Breast epithelium (tissue), 4 donors: ENCODE data around the gene RNF4. TPM values are rescaled to one million over a fixed set of nuclear protein-coding genes. Genes with fewer than 3 reads are reported as not detected.

Source experiments
- DNase-seq, 2 donors: peaks; one replicate each; pipeline ENCODE4 v3.0.0-alpha.2; 2019; ENCODE audit warnings: low spot score in 2 of 2
- H3K27ac ChIP-seq, 2 donors: fragments of 200-600 bp; sonication (generic) in 1 of 2; one replicate each; pipeline ENCODE4 v1.5.1; 2016 to 2019; ENCODE audit warnings: mild to moderate bottlenecking in 1 of 2
- H3K27me3 ChIP-seq, 2 donors: fragments of 200-600 bp; sonication (generic) in 1 of 2; one replicate each; pipeline versions ENCODE4 v1.5.1 to v1.6.0; 2017 to 2019; ENCODE audit warnings: control low read depth in 1 of 2, mild to moderate bottlenecking in 1 of 2
- H3K36me3 ChIP-seq: fragments of 200-600 bp; one replicate; pipeline ENCODE4 v1.5.1; 2019
- H3K4me1 ChIP-seq, 2 donors: fragments of 200-600 bp; sonication (generic); one replicate each; pipeline ENCODE4 v1.5.1; 2016 to 2019; ENCODE audit warnings: control low read depth in 1 of 2
- H3K4me3 ChIP-seq, 3 donors: fragments of 200-600 bp; sonication (generic); 1 replicate in 2 of 3; 2 replicates in 1 of 3; pipeline ENCODE4 v1.5.1; 2016 to 2019; ENCODE audit warnings: mild to moderate bottlenecking in 3 of 3, moderate library complexity in 2 of 3
- H3K9me3 ChIP-seq, 2 donors: fragments of 200-600 bp; sonication (generic) in 1 of 2; one replicate each; pipeline ENCODE4 v1.5.1; 2016 to 2019; ENCODE audit warnings: control low read depth in 1 of 2
- POLR2A ChIP-seq: fragments of 450-650 bp; IDR thresholded peaks from one replicate; pipeline ENCODE4 v1.6.1; 2016; ENCODE audit warnings: antibody characterized with exemption, mild to moderate bottlenecking, moderate library complexity
- POLR2AphosphoS5 ChIP-seq, 3 donors: sonication (generic); formaldehyde crosslinking; IDR thresholded peaks; one replicate each; pipeline ENCODE4 v1.6.1; 2017; ENCODE audit warnings: antibody characterized with exemption in 3 of 3
- intact Hi-C: fragments of 100-400 bp; cut with DNase I; formaldehyde crosslinking; loops from one replicate; pipeline ENCODE4 v1.15.1; 2023; ENCODE audit warnings: low total_unique reads
- total RNA-seq, 3 donors: library from RNA; depleted of rRNA; stranded (reverse); fragments of >200 nt; gene quantifications; one replicate each; pipeline ENCODE4 v1.1.0, GENCODE V29; 2016
- TF ChIP-seq, protein P1 (sequence below), 3 donors: fragments of 450-650 bp; IDR thresholded peaks; one replicate each; pipeline ENCODE4 v1.5.1; 2016 to 2017; ENCODE audit warnings: antibody characterized with exemption in 3 of 3, mild to moderate bottlenecking in 3 of 3, moderate library complexity in 3 of 3

The RNF4 gene
- total RNA-seq, 3 donors from 2014 or later: 35.7 to 52.7 (median 40.8) TPM

DNA sequence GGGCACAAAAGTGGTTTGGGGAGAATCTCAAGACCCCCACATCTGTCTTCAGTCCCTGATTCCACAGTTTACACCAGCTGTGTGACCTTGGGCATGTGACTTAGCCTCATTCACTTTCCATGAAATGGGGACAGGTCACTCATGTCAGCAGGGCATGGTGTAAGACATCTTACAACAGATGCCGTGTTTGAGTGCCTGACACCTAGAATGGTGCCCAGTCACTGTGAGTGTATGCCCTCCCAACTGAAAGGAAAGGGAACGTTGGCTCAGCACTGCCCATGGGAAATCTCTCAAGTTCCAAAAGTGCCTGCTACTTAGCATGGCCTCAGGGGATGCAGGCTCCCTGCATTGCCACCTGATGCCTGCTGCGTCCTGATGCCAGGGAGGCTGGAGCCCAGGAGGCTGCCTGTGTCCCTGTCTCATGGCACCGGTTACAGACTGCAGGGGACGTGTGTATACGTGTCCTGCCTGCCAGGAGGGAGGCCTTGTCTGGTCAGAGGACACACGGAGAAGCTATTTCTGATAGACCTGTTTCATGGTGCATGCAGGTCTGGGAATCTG, 32.2 kb downstream of the RNF4 start:
- Histone ChIP-seq H3K9me3 (no peaks in the 10 kb centered on the region), H3K4me3 (no peak overlapping the region), H3K4me1 (no peaks in the 10 kb centered on the region), H3K36me3 (no peaks in the 10 kb centered on the region), H3K27me3 (no peaks in the 10 kb centered on the region), H3K27ac (no peak overlapping the region)
- DNase-seq: no peak
- TF ChIP-seq, protein P1, sequence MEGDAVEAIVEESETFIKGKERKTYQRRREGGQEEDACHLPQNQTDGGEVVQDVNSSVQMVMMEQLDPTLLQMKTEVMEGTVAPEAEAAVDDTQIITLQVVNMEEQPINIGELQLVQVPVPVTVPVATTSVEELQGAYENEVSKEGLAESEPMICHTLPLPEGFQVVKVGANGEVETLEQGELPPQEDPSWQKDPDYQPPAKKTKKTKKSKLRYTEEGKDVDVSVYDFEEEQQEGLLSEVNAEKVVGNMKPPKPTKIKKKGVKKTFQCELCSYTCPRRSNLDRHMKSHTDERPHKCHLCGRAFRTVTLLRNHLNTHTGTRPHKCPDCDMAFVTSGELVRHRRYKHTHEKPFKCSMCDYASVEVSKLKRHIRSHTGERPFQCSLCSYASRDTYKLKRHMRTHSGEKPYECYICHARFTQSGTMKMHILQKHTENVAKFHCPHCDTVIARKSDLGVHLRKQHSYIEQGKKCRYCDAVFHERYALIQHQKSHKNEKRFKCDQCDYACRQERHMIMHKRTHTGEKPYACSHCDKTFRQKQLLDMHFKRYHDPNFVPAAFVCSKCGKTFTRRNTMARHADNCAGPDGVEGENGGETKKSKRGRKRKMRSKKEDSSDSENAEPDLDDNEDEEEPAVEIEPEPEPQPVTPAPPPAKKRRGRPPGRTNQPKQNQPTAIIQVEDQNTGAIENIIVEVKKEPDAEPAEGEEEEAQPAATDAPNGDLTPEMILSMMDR (IDR thresholded peaks at IDR 0.05): no peak
- TF ChIP-seq POLR2A: no peak
- no peak for TF ChIP-seq POLR2AphosphoS5 (IDR thresholded peaks at IDR 0.05)
- intact Hi-C loops: no loop called here

DNA sequence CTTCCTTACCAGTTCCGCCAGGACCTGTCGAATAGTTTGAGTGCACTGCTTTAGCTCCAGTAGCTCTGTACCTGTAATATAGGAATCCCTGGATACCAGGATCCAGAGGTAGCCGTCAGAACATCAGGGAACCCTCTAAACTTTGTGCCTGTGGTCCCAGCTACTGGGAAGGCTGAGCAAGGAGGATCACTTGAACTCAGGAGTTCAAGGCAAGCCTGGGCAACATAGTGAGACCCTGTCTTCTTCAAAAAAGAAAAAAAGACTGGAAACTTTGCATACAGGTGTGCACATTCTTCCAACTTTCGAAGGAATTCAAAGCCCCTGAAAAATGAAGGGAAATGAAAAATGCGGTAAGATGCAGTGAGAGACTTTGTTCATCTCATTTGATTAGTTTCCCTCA, 34.9 kb downstream of the RNF4 start:
- H3K4me1 ChIP-seq: no peaks in the 10 kb centered on the region
- no peak overlapping the region for H3K4me3 ChIP-seq
- TF ChIP-seq POLR2A (no peak), POLR2AphosphoS5 (IDR thresholded peaks at IDR 0.05) (no peak)
- TF ChIP-seq, protein P1 (IDR thresholded peaks at IDR 0.05): no peak
- H3K27ac ChIP-seq: no peak overlapping the region
- no peaks in the 10 kb centered on the region for H3K36me3 ChIP-seq
- DNase-seq: no peak
- no peaks in the 10 kb centered on the region for H3K27me3 ChIP-seq
- intact Hi-C loops: no loop called here
- H3K9me3 ChIP-seq: no peaks in the 10 kb centered on the region

DNA sequence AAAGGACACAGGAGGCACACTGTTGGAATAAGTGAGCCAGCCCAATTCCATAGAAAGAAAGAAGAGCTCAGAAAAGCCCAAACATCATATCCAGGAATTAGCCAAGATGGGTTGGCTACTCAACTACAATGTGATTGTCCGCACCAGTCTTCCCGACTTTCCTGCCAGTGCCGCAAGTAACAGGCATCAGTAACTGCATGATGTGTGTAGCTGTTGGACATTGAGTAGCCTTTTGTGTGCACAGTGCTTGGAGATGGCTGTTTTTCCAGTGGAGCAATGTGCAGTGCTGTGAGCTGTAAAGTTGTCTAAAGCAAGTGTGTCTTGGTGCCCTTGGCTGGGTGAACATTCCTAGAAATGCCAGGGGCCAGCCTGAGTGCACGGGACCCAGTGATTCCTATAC, 38.4 kb downstream of the RNF4 start:
- Histone ChIP-seq H3K27ac (no peak overlapping the region), H3K9me3 (no peaks in the 10 kb centered on the region), H3K4me3 (no peak overlapping the region), H3K4me1 (no peaks in the 10 kb centered on the region), H3K27me3 (no peaks in the 10 kb centered on the region), H3K36me3 (no peaks in the 10 kb centered on the region)
- intact Hi-C loops: no loop called here
- DNase-seq: no peak
- TF ChIP-seq POLR2AphosphoS5 (IDR thresholded peaks at IDR 0.05) (no peak), POLR2A (no peak)
- TF ChIP-seq, protein P1 (IDR thresholded peaks at IDR 0.05): no peak

DNA sequence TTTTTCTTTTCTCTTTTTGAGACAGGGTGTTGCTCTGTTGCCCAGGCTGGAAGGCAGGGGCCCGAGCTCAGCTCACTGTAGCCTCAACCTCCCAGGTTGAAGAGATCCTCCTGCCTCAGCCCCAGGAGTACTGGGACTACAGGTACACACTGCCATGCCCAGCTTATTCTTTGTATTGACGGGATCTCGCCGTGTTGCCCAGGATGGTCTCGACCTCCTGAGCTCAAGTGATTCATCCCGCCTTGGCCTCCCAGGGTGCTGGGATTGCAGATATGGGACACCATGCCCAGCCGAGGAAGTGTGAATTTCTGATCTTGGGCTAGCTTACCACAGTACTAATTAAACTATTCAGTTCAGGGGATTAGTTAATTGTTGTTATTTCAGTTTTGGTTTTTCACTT, 38.9 kb downstream of the RNF4 start:
- H3K4me3 ChIP-seq: no peak overlapping the region
- H3K27ac ChIP-seq: no peak overlapping the region
- no peaks in the 10 kb centered on the region for H3K9me3 ChIP-seq
- no peak for TF ChIP-seq POLR2AphosphoS5 (IDR thresholded peaks at IDR 0.05)
- no peaks in the 10 kb centered on the region for H3K4me1 ChIP-seq
- no peaks in the 10 kb centered on the region for H3K27me3 ChIP-seq
- intact Hi-C loops: no loop called here
- H3K36me3 ChIP-seq: peaks cover 5% of the 10 kb centered on the region
- no peak for DNase-seq

DNA sequence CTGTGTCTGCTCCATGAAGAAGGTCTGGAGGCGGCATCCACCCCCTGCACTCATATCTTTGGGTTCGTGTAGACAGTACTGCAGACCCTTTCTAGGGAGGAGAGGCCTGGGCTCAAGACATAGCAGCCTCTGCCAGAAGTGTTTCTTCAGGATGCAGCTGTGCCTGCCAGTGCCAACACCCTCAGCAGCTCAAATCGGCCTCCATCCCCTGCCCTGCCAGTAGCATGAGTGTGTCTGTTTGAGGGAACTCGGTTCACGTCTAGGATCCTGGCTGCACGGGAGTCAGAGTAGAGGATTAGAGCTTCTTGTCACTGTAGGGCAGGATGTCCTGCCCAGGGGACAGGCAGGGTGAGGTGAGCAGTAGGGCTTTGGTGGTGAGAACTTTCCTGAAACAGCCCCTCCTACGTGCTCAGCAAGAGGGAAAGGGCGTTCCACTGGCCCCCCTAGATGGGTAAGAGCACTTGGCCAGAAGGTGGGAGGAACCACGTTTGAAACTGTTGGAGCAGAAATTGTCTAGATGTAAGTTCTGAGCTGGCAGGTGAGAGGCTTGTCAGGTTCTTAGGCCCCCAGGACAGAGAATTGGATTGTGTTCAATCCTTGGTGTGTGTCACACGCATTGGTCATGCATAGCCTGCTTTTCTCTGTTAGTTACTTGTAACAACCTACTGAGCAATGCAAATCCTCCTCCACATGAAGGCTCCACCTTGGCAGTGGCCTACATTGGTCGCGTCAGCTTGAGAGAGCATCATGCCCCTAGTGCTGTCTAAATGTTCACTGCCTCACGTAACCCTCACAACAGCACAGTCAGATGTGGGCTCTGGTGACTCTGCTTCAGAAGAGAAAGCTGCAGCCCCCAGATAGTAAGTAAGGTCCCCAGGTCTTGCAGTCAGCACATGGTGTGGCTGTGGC, 41.7 kb downstream of the RNF4 start:
- Histone ChIP-seq H3K27me3 (no peaks in the 10 kb centered on the region), H3K36me3 (peaks cover 7% of the 10 kb centered on the region), H3K9me3 (no peaks in the 10 kb centered on the region), H3K4me1 (no peaks in the 10 kb centered on the region), H3K27ac (no peak overlapping the region), H3K4me3 (no peak overlapping the region)
- no peak for DNase-seq
- TF ChIP-seq POLR2A: no peak
- no peak for TF ChIP-seq POLR2AphosphoS5 (IDR thresholded peaks at IDR 0.05)
- TF ChIP-seq, protein P1 (IDR thresholded peaks at IDR 0.05): no peak
- intact Hi-C loops: no loop called here
